K562 (cell line): ENCODE results near the gene LSM4. TPM values are rescaled to one million over a fixed set of nuclear protein-coding genes. Genes with fewer than 3 reads are reported as not detected.
"Not testable (repeated sequence)": the region's sequence is repeated elsewhere in the genome, so short reads cannot be mapped to it uniquely, and the experiment has no call there.

Experiments
- ATAC-seq: fragments of 200-7000 bp; cut with Tn5 transposase; 3 replicates; pipeline ENCODE4 v1.9.1; 2020; ENCODE audit warnings: moderate library complexity
- BruUV-seq: library from RNA; stranded (reverse); fragments of 400-500 nt; replicated peaks from 2 replicates; lab custom pipeline; 2021; lab: Mats Ljungman, UMichigan
- CTCF ChIA-PET: fragments of 300-600 bp; formaldehyde crosslinking; extraction: SDS; loops from one replicate; lab custom pipeline; 2021; ENCODE audit warnings: low intra/inter-chr PET ratio; lab: Yijun Ruan, JAX
- POLR2A ChIA-PET: fragments of 300-600, 350-650 bp; sonication (Branson Sonifier 250); formaldehyde crosslinking; extraction: SDS; loops from one replicate; lab custom pipeline; 2021; ENCODE audit warnings: antibody characterized with exemption, inconsistent platforms; lab: Yijun Ruan, JAX
- DNase-seq, 4 experiments: peaks; one replicate each; pipeline versions ENCODE4 v3.0.0 to v3.0.0-alpha.2; 2011 to 2018; ENCODE audit warnings: low spot score in 3 of 4, mixed read lengths in 3 of 4; ENCODE audit errors: extremely low read depth in 1 of 4
- FAIRE-seq: peaks from 2 replicates; lab custom pipeline; 2011; peaks lifted over from hg19 to GRCh38; lab: Jason Lieb, UNC
- H2AFZ ChIP-seq: 2 replicates; pipeline ENCODE4 v1.6.0; 2011; ENCODE audit warnings: low read depth, low read length, control low read depth, inconsistent platforms
- H3K27ac ChIP-seq: fragments of 200-600 bp; 3 replicates; pipeline ENCODE4 v1.8.0; 2011; ENCODE audit warnings: low read depth, mild to moderate bottlenecking, control low read depth, inconsistent platforms, low read length, moderate library complexity, mixed read lengths; ENCODE audit errors: extremely low read depth
- H3K27me3 ChIP-seq, 2 experiments: fragments of 300-600 bp in 1 of 2; 2 replicates in 1 of 2; 3 replicates in 1 of 2; pipeline versions ENCODE4 v1.6.0 to v1.8.0; 2011; ENCODE audit warnings: inconsistent platforms in 2 of 2, low read length in 2 of 2, mild to moderate bottlenecking in 1 of 2, mixed read lengths in 1 of 2, moderate library complexity in 1 of 2; ENCODE audit not compliant: control insufficient read depth in 2 of 2, insufficient read depth in 2 of 2
- H3K36me3 ChIP-seq: fragments of 300-600 bp; 3 replicates; pipeline ENCODE4 v1.8.0; 2011; ENCODE audit warnings: mild to moderate bottlenecking, low read length, inconsistent platforms; ENCODE audit not compliant: control insufficient read depth, insufficient read depth
- H3K4me1 ChIP-seq, 2 experiments: fragments of 200-600 bp in 1 of 2; replicated peaks in 1 of 2; 2 replicates in 1 of 2; 3 replicates in 1 of 2; pipeline versions ENCODE4 v1.5.1 to v1.8.0; 2011; ENCODE audit warnings: inconsistent platforms in 2 of 2, low read length in 2 of 2, mild to moderate bottlenecking in 1 of 2, mixed read lengths in 1 of 2, moderate library complexity in 1 of 2; ENCODE audit not compliant: control insufficient read depth in 2 of 2, insufficient read depth in 2 of 2
- H3K4me2 ChIP-seq: 2 replicates; pipeline ENCODE4 v1.6.1; 2011; ENCODE audit warnings: low read length, control low read depth, inconsistent platforms, mixed read lengths; ENCODE audit not compliant: insufficient read depth
- H3K4me3 ChIP-seq: fragments of 200-600 bp; sonication (generic), shearing (Covaris generic); 2 replicates; pipeline ENCODE4 v1.5.1; 2016; ENCODE audit warnings: control low read depth, inconsistent platforms
- H3K79me2 ChIP-seq: fragments of 200-600 bp; 3 replicates; pipeline ENCODE4 v1.8.0; 2011; ENCODE audit warnings: low read length, inconsistent platforms; ENCODE audit not compliant: control insufficient read depth, insufficient read depth
- H3K9ac ChIP-seq, 2 experiments: 2 replicates each; pipeline versions ENCODE4 v1.6.0 to v1.6.1; 2011; ENCODE audit warnings: low read depth in 2 of 2, low read length in 2 of 2, control low read depth in 1 of 2, inconsistent platforms in 1 of 2, mild to moderate bottlenecking in 1 of 2, mixed read lengths in 1 of 2; ENCODE audit not compliant: insufficient read depth in 1 of 2
- H3K9me1 ChIP-seq: one replicate; pipeline ENCODE4 v1.6.0; 2011; ENCODE audit warnings: inconsistent platforms, mild to moderate bottlenecking, low read length, moderate library complexity; ENCODE audit not compliant: control insufficient read depth, insufficient read depth
- H3K9me3 ChIP-seq: replicated peaks from 2 replicates; pipeline ENCODE4 v1.5.1; 2011; ENCODE audit warnings: low read depth, low read length, inconsistent platforms; ENCODE audit not compliant: control insufficient read depth, insufficient read depth
- H4K20me1 ChIP-seq: replicated peaks from 2 replicates; pipeline ENCODE4 v1.6.1; 2011; ENCODE audit warnings: low read length, inconsistent platforms, mixed read lengths; ENCODE audit not compliant: control insufficient read depth, insufficient read depth
- ATF3 ChIP-seq, 2 experiments: fragments of 450-650 bp in 1 of 2; sonication (generic) in 1 of 2; formaldehyde crosslinking in 1 of 2; IDR thresholded peaks in 1 of 2; conservative IDR thresholded peaks in 1 of 2; 2 replicates each; pipeline versions ENCODE4 v1.6.1 to v1.8.1; 2016 to 2023; ENCODE audit warnings: mild to moderate bottlenecking in 2 of 2, moderate library complexity in 2 of 2, inconsistent platforms in 1 of 2, missing genetic modification reagents in 1 of 2
- FOSL1 ChIP-seq: fragments of 200-800 bp; sonication (Bioruptor generic); conservative IDR thresholded peaks from 2 replicates; pipeline ENCODE4 v1.6.1; 2016; ENCODE audit warnings: missing genetic modification characterization, missing compliant biosample characterization
- KDM1A ChIP-seq, 2 experiments: fragments of 450-650 bp; IDR thresholded peaks; 2 replicates each; pipeline ENCODE4 v1.6.1; 2016; ENCODE audit warnings: mild to moderate bottlenecking in 2 of 2
- WGBS: fragments of 100-300 bp; shearing (Covaris generic); methylation state at CpG from one replicate; pipeline ENCODE4 v1.1.6; 2016; ENCODE audit warnings: low coverage, mixed read lengths; ENCODE audit not compliant: insufficient coverage; ENCODE audit errors: missing lambda C conversion rate; 5-methylcytosine and 5-hydroxymethylcytosine counted together
- in situ Hi-C: fragments of 300-500 bp; cut with MboI; formaldehyde crosslinking; loops from 4 replicates; pipeline ENCODE4 v1.15.0; 2018; ENCODE audit warnings: inconsistent platforms, mixed read lengths
- intact Hi-C: fragments of 100-400 bp; cut with micrococcal nuclease; formaldehyde crosslinking; loops from 2 replicates; pipeline ENCODE4 v1.14.2; 2022
- polyA plus RNA-seq, 8 experiments: library from polyadenylated mRNA; depleted of rRNA in 4 of 8; stranded (reverse) in 5 of 8; unstranded in 3 of 8; fragments of >200 nt; fragmentation: Nextera tagmentation in 2 of 8; fragmentation: Illumina TruSeq in 1 of 8; extraction: Ambion mirVana in 2 of 8; extraction: Trizol in 1 of 8; gene quantifications; 2 replicates each; pipeline versions ENCODE4 v1.2.1 to v1.2.3, GENCODE V29; 2011 to 2014; ENCODE audit warnings: inconsistent platforms in 1 of 8, missing spikeins in 1 of 8
- total RNA-seq, 7 experiments: library from RNA; depleted of rRNA in 6 of 7; stranded (reverse); fragments of >200 nt in 6 of 7; fragmentation: Illumina TruSeq in 2 of 7; extraction: Trizol in 2 of 7; gene quantifications; 2 replicates each; pipeline versions ENCODE4 v1.2.1 to v1.2.3, GENCODE V29; 2011 to 2021; ENCODE audit warnings: low replicate concordance in 1 of 7

LSM4 gene
- total and polyA plus RNA-seq, 9 of the 15 experiments (the other 6 are each of a cell fraction or from before 2014, with no cell fraction given): 11.9 to 763 (median 202) TPM

- BruUV-seq; H4K20me1 ChIP-seq; H3K27ac ChIP-seq; FAIRE-seq; H3K27me3 ChIP-seq; H3K4me3 ChIP-seq; DNase-seq; H3K9me3 ChIP-seq; ATAC-seq; H3K4me2 ChIP-seq; H3K9me1 ChIP-seq; TF ChIP-seq ATF3 (CRISPR knock-in tag; conservative IDR thresholded peaks at IDR 0.05): not testable (repeated sequence)
- in situ Hi-C loops: loop anchor here (5.0 kb wide), 1 partner anchor 47 kb away; no protein-coding TSS in a partner anchor
- peaks cover 41% of the 10 kb centered on the region for H3K79me2 ChIP-seq
- peak overlapping the region; percentile 94 for H2AFZ ChIP-seq
- peaks cover 22% of the 10 kb centered on the region for H3K36me3 ChIP-seq
- 48% methylated on average over 6 of the region's 6 CpGs for WGBS
- intact Hi-C loops: loop anchor here (10.0 kb wide), 1 partner anchor 210 kb away; no protein-coding TSS in a partner anchor
- H3K4me1 ChIP-seq: peaks cover 43 to 50% of the 10 kb centered on the region in 2 experiments
- ChIA-PET POLR2A (interaction anchor here (0.6 to 9.8 kb wide), 2 partner anchors 44 to 50 kb away, joined by 4 to 122 read pairs; partner anchors contain the start of gene JUND), CTCF (interaction anchor here (1.2 kb wide), 1 partner anchor 45 kb away, joined by 7 read pairs; no protein-coding TSS in a partner anchor)
- H3K9ac ChIP-seq: peak overlapping the region in 1 of 2 experiments; percentile 93; a peak in 1 of 4 replicates
- TF ChIP-seq KDM1A (IDR thresholded peaks at IDR 0.05) (0 out of 4 replicates have a peak, but pooled peaks of 1 of the 2 experiments have one; percentile 28), ATF3 (IDR thresholded peaks at IDR 0.05) (peak; percentile 72), FOSL1 (tag) (0 out of 2 replicates have a peak, but pooled peaks have one; percentile 20)
Observed at GRCh38 chr19:18324373-18324731, 1.5 kb upstream of the LSM4 start.
